ENCODE data around the gene AMZ1. TPM values are rescaled to one million over a fixed set of nuclear protein-coding genes. Genes with fewer than 3 reads are reported as not detected.

AMZ1 gene
- total RNA-seq, 1 donor from 2014 or later = 0.83 TPM

GRCh38 chr7:2764621-2765020 lies 76.6 kb downstream of the AMZ1 start:
- DNase-seq (ENCODE audit: low spot score) = no peak
- ATAC-seq = no peak

Other genes with a start within 250 kb of the AMZ1 start
- gene GRIFIN, start 211.8 kb upstream of the AMZ1 start, total RNA-seq = not detected
- 1.2 TPM for gene LFNG, start 168.4 kb upstream of the AMZ1 start, total RNA-seq
- 15.6 TPM for gene BRAT1, start 132.7 kb upstream of the AMZ1 start, total RNA-seq
- 5.7 TPM for gene IQCE, start 129.2 kb upstream of the AMZ1 start, total RNA-seq
- gene TTYH3, start 56.2 kb upstream of the AMZ1 start, total RNA-seq = 15.5 TPM
- gene GNA12, start 156.1 kb downstream of the AMZ1 start, total RNA-seq = 16.2 TPM

Data from left lobe of liver (tissue), 2 donors.